Spinal cord (tissue), 10 donors: ENCODE results near the gene SZRD1. TPM values are rescaled to one million over a fixed set of nuclear protein-coding genes. Genes with fewer than 3 reads are reported as not detected.

Experiments
- DNase-seq, 6 donors: peaks; one replicate each; pipeline versions ENCODE4 v3.0.0 to v3.0.0-alpha.2; 2013 to 2015; ENCODE audit warnings: low spot score in 6 of 6, low read depth in 4 of 6
- H3K27ac ChIP-seq: one replicate; pipeline ENCODE4 v1.5.1; 2013; ENCODE audit warnings: low read depth, low read length, control low read depth
- H3K27me3 ChIP-seq: one replicate; pipeline ENCODE4 v1.6.1; 2013; ENCODE audit warnings: low read length; ENCODE audit not compliant: control insufficient read depth, insufficient read depth
- H3K36me3 ChIP-seq: one replicate; pipeline ENCODE4 v1.6.1; 2013; ENCODE audit warnings: low read length; ENCODE audit not compliant: control insufficient read depth, insufficient read depth
- H3K4me1 ChIP-seq: one replicate; pipeline ENCODE4 v1.6.1; 2013; ENCODE audit warnings: low read length; ENCODE audit not compliant: control insufficient read depth, insufficient read depth
- H3K4me3 ChIP-seq: one replicate; pipeline ENCODE4 v1.5.1; 2013; ENCODE audit warnings: low read depth, low read length, control low read depth
- H3K9me3 ChIP-seq: one replicate; pipeline ENCODE4 v1.6.1; 2013; ENCODE audit warnings: low read length; ENCODE audit not compliant: control insufficient read depth, insufficient read depth
- WGBS: methylation state at CpG from one replicate; pipeline ENCODE4 v1.1.5; 2013; ENCODE audit warnings: missing lambda C conversion rate; ENCODE audit not compliant: insufficient coverage; 5-methylcytosine and 5-hydroxymethylcytosine counted together
- polyA plus RNA-seq, 2 donors: library from polyadenylated mRNA; unstranded; fragments of 120-200 nt; gene quantifications; one replicate each; pipeline ENCODE4 v1.2.1, GENCODE V29; 2013; ENCODE audit not compliant: insufficient read length in 2 of 2
- total RNA-seq, 2 donors: library from RNA; depleted of rRNA in 1 of 2; stranded (reverse); fragments of 120-200 nt in 1 of 2; fragments of >200 nt in 1 of 2; gene quantifications; one replicate each; pipeline versions ENCODE4 v1.2.3 to v1.2.4, GENCODE V29; 2013 to 2014
- donor health status: healthy.

Gene SZRD1
- total and polyA plus RNA-seq, 4 donors: 13.1 to 77.5 (median 69.1) TPM

GRCh38 chr1:16392740-16393569, 25.9 kb downstream of the SZRD1 start:
- Histone ChIP-seq H3K27ac (peak overlapping the region; percentile 53), H3K9me3 (no peaks in the 10 kb centered on the region), H3K27me3 (no peaks in the 10 kb centered on the region), H3K4me3 (no peak overlapping the region), H3K4me1 (peaks cover 24% of the 10 kb centered on the region), H3K36me3 (peaks cover 43% of the 10 kb centered on the region)
- no peak for DNase-seq
- 74% methylated on average over 21 of the region's 21 CpGs for WGBS

GRCh38 chr1:16393570-16394521, 26.8 kb downstream of the SZRD1 start:
- peaks cover 28% of the 10 kb centered on the region for H3K4me1 ChIP-seq
- H3K4me3 ChIP-seq: no peak overlapping the region
- no peaks in the 10 kb centered on the region for H3K9me3 ChIP-seq
- H3K27me3 ChIP-seq: no peaks in the 10 kb centered on the region
- WGBS: 51% methylated on average over 5 of the region's 10 CpGs
- peaks cover 52% of the 10 kb centered on the region for H3K36me3 ChIP-seq
- DNase-seq: peak in 2 of 6 donors; percentile 23 to 73
- peak overlapping the region; percentile 53 for H3K27ac ChIP-seq

DNA sequence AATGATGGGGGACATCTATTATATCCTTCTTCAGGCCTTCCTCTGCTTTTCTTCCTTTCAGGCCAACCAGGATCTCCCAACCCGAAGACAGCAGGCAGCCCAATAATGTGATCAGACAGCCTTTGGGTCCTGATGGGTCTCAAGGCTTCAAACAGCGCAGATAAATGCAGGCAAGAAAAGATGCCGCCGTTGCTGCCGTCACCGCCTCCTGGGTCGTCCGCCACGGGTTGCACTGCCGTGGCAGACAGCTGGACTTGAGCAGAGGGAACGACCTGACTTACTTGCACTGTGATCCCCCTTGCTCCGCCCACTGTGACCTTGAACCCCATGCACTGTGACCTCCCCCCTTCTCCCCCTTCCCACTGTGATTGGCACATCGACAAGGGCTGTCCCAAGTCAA, 27.9 kb downstream of the SZRD1 start:
- DNase-seq: no peak
- H3K27me3 ChIP-seq: no peaks in the 10 kb centered on the region
- H3K36me3 ChIP-seq: peaks cover 59% of the 10 kb centered on the region
- H3K27ac ChIP-seq: no peak overlapping the region
- H3K4me3 ChIP-seq: no peak overlapping the region
- 85% methylated on average over 11 of the region's 13 CpGs for WGBS
- no peaks in the 10 kb centered on the region for H3K9me3 ChIP-seq
- peaks cover 28% of the 10 kb centered on the region for H3K4me1 ChIP-seq

DNA sequence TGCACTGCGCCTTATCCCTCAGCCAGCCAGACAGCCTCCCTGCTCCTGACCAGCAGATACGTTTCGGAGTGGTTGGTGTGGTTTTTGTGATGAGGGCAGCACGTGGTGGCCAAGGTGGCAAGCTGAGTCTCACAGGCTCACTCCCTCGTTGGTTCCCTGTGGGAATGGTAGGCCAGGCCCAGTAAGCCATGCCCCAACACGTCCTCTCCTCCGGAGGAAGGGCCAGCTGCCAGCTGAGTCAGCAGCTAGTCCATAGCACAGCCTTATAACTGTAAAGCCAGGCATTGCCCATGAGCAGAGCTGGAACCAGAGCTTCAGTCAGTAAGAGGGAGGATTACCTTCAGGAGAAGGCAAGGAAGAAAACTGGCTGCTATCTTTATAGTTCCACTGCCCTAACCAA, 29.5 kb downstream of the SZRD1 start:
- Histone ChIP-seq H3K27ac (no peak overlapping the region), H3K4me1 (peaks cover 24% of the 10 kb centered on the region), H3K9me3 (no peaks in the 10 kb centered on the region), H3K36me3 (peaks cover 64% of the 10 kb centered on the region), H3K4me3 (no peak overlapping the region), H3K27me3 (no peaks in the 10 kb centered on the region)
- no peak for DNase-seq
- WGBS: 81% methylated on average over 6 of the region's 7 CpGs

DNA sequence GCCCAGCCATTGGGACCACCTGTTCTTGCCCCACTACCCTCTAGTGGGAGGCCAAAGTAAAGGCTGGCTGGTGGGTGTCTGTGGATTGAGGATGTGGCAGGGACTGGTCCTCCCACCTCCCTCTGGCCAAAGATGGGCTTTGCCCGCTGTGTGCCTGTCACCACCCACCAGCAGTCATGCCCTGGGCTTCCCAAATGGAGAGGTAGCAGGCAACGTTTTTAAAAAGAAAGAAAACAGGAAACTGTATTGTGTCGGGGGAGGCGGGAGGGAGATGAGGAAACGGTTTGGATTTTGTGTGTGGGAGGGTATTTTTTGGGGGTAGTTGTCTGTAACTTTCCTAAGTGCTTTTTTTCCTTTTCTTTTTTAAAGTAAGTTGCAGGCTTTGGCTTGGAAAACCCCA, 30.1 kb downstream of the SZRD1 start:
- H3K36me3 ChIP-seq: peaks cover 64% of the 10 kb centered on the region
- WGBS: 92% methylated on average over 2 of the region's 5 CpGs
- no peak overlapping the region for H3K4me3 ChIP-seq

GRCh38 chr1:16398371-16398953, 31.4 kb downstream of the SZRD1 start:
- H3K27me3 ChIP-seq: no peaks in the 10 kb centered on the region
- H3K4me3 ChIP-seq: no peak overlapping the region
- 78% methylated on average over 4 of the region's 5 CpGs for WGBS
- DNase-seq: no peak
- H3K4me1 ChIP-seq: peaks cover 5% of the 10 kb centered on the region
- H3K36me3 ChIP-seq: peaks cover 58% of the 10 kb centered on the region
- H3K9me3 ChIP-seq: no peaks in the 10 kb centered on the region
- no peak overlapping the region for H3K27ac ChIP-seq

More for the DNA sequence above, 30.1 kb downstream of the SZRD1 start:
- Histone ChIP-seq H3K9me3 (no peaks in the 10 kb centered on the region), H3K27ac (no peak overlapping the region), H3K27me3 (no peaks in the 10 kb centered on the region), H3K4me1 (peaks cover 19% of the 10 kb centered on the region)
- no peak for DNase-seq

DNA sequence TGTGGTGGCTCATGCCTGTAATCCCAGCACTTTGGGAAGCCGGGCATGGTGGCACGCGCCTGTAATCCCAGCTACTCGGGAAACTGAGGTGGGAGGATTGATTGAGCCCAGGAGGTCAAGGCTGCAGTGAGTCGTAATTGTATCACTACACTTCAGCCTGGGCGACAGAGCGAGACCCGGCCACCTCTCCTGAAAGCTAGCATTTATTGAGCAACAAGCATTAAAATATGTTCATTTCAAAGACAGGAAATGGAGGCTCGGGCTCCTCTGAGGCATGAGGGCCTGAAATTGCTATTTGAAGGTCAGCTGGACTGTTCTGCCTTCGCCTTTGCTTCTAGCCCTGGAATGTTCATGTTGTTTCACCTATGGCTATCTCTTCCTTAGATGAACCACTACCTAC, 35.7 kb downstream of the SZRD1 start:
- Histone ChIP-seq H3K4me3 (no peak overlapping the region), H3K27ac (no peak overlapping the region), H3K27me3 (no peaks in the 10 kb centered on the region), H3K9me3 (no peaks in the 10 kb centered on the region), H3K36me3 (peaks cover 23% of the 10 kb centered on the region), H3K4me1 (peaks cover 4% of the 10 kb centered on the region)
- WGBS: 94% methylated on average over 6 of the region's 10 CpGs
- DNase-seq: no peak

- no peak for DNase-seq
- Histone ChIP-seq H3K4me1 (no peaks in the 10 kb centered on the region), H3K4me3 (no peak overlapping the region), H3K9me3 (no peaks in the 10 kb centered on the region), H3K27me3 (no peaks in the 10 kb centered on the region), H3K27ac (no peak overlapping the region), H3K36me3 (peaks cover 3% of the 10 kb centered on the region)
- 64% methylated on average over 4 of the region's 5 CpGs for WGBS
These were observed 38.4 kb downstream of the SZRD1 start for GRCh38 chr1:16405441-16405840.

GRCh38 chr1:16406868-16407267, 39.8 kb downstream of the SZRD1 start:
- H3K4me3 ChIP-seq: no peak overlapping the region
- no peaks in the 10 kb centered on the region for H3K9me3 ChIP-seq
- no peaks in the 10 kb centered on the region for H3K36me3 ChIP-seq
- no peak for DNase-seq
- WGBS: 65% methylated on average over 8 of the region's 9 CpGs
- H3K4me1 ChIP-seq: no peaks in the 10 kb centered on the region
- no peaks in the 10 kb centered on the region for H3K27me3 ChIP-seq
- H3K27ac ChIP-seq: no peak overlapping the region
